ENCODE results near the gene MAPK10.

GRCh38 chr4:86100539-86101215 lies 259.2 kb downstream of the MAPK10 start:
- TF ChIP-seq, protein P1, sequence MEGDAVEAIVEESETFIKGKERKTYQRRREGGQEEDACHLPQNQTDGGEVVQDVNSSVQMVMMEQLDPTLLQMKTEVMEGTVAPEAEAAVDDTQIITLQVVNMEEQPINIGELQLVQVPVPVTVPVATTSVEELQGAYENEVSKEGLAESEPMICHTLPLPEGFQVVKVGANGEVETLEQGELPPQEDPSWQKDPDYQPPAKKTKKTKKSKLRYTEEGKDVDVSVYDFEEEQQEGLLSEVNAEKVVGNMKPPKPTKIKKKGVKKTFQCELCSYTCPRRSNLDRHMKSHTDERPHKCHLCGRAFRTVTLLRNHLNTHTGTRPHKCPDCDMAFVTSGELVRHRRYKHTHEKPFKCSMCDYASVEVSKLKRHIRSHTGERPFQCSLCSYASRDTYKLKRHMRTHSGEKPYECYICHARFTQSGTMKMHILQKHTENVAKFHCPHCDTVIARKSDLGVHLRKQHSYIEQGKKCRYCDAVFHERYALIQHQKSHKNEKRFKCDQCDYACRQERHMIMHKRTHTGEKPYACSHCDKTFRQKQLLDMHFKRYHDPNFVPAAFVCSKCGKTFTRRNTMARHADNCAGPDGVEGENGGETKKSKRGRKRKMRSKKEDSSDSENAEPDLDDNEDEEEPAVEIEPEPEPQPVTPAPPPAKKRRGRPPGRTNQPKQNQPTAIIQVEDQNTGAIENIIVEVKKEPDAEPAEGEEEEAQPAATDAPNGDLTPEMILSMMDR (conservative IDR thresholded peaks at IDR 0.05 in 1 of 2, IDR thresholded peaks at IDR 0.05 in 1 of 2; ENCODE audit: low read depth in 1 of 2, low read length in 2 of 2), result no peak
- no peak for TF ChIP-seq EZH2 (IDR thresholded peaks at IDR 0.05; ENCODE audit: low read length, missing control alignments)

All from fibroblast of lung (primary cell).